T-helper 17 cell (primary cell): Measurements from ENCODE around the gene BCAR3. TPM values are rescaled to one million over a fixed set of nuclear protein-coding genes. Genes with fewer than 3 reads are reported as not detected.

Source experiments
- ATAC-seq: fragments of 150-1000 bp; cut with Tn5 transposase; 2 replicates; pipeline ENCODE4 v1.10.0; 2021; ENCODE audit warnings: mild to moderate bottlenecking, moderate library complexity
- DNase-seq, 3 donors: peaks; one replicate each; pipeline versions ENCODE4 v3.0.0 to v3.0.0-alpha.2; 2020 to 2021
- H3K9me3 ChIP-seq: one replicate; pipeline ENCODE4 v1.7.0; 2013; ENCODE audit warnings: low read length, mild to moderate bottlenecking; ENCODE audit not compliant: control insufficient read depth, poor library complexity, severe bottlenecking
- H3K27ac Mint-ChIP-seq: one replicate; pipeline ENCODE4 v1.8.0; 2022; ENCODE audit warnings: mild to moderate bottlenecking, moderate library complexity, mixed read lengths
- H3K27me3 Mint-ChIP-seq: one replicate; pipeline ENCODE4 v1.8.0; 2022; ENCODE audit warnings: mixed read lengths
- H3K36me3 Mint-ChIP-seq: one replicate; pipeline ENCODE4 v1.8.0; 2022; ENCODE audit warnings: low read depth, mixed read lengths
- H3K4me1 Mint-ChIP-seq: one replicate; pipeline ENCODE4 v1.8.0; 2022; ENCODE audit warnings: mild to moderate bottlenecking, mixed read lengths
- H3K4me3 Mint-ChIP-seq: one replicate; pipeline ENCODE4 v1.8.0; 2022; ENCODE audit warnings: mild to moderate bottlenecking, moderate library complexity, mixed read lengths
- total RNA-seq, 4 donors: library from RNA in 2 of 4; stranded (reverse) in 2 of 4; gene quantifications; one replicate each; pipeline ENCODE4 v1.2.3 and lab custom pipeline; 2022 to 2026

Gene BCAR3
- total RNA-seq, 2 donors from 2014 or later, result 0.87 to 1.0 TPM

- Mint-ChIP-seq H3K36me3 (no peaks in the 10 kb centered on the region), H3K4me1 (no peaks in the 10 kb centered on the region), H3K27me3 (no peaks in the 10 kb centered on the region), H3K27ac (no peak overlapping the region), H3K4me3 (no peak overlapping the region)
- no peaks in the 10 kb centered on the region for H3K9me3 ChIP-seq
- no peak for DNase-seq
- ATAC-seq, result no peak
Observed at GRCh38 chr1:93578911-93579825, 102.5 kb downstream of the BCAR3 start.

- no peak overlapping the region for H3K27ac Mint-ChIP-seq
- ATAC-seq (no peak), DNase-seq (no peak)
- H3K27me3 Mint-ChIP-seq, result no peaks in the 10 kb centered on the region
- H3K4me1 Mint-ChIP-seq, result no peaks in the 10 kb centered on the region
- H3K9me3 ChIP-seq, result no peaks in the 10 kb centered on the region
- H3K4me3 Mint-ChIP-seq, result no peak overlapping the region
- no peaks in the 10 kb centered on the region for H3K36me3 Mint-ChIP-seq
Observed at GRCh38 chr1:93578433-93578830, 103.2 kb downstream of the BCAR3 start.

- H3K27ac Mint-ChIP-seq, result no peak overlapping the region
- DNase-seq, result no peak
- no peak for ATAC-seq
- H3K27me3 Mint-ChIP-seq, result no peaks in the 10 kb centered on the region
- no peak overlapping the region for H3K4me3 Mint-ChIP-seq
- H3K9me3 ChIP-seq, result no peaks in the 10 kb centered on the region
- H3K36me3 Mint-ChIP-seq, result no peaks in the 10 kb centered on the region
- no peaks in the 10 kb centered on the region for H3K4me1 Mint-ChIP-seq
Observed at GRCh38 chr1:93577536-93578432, 103.9 kb downstream of the BCAR3 start.

GRCh38 chr1:93576746-93577145, 104.9 kb downstream of the BCAR3 start:
- H3K4me1 Mint-ChIP-seq, result peaks cover 2% of the 10 kb centered on the region
- no peak overlapping the region for H3K27ac Mint-ChIP-seq
- ATAC-seq (no peak), DNase-seq (no peak)
- H3K9me3 ChIP-seq, result no peaks in the 10 kb centered on the region
- no peaks in the 10 kb centered on the region for H3K27me3 Mint-ChIP-seq
- no peak overlapping the region for H3K4me3 Mint-ChIP-seq
- no peaks in the 10 kb centered on the region for H3K36me3 Mint-ChIP-seq

- H3K27me3 Mint-ChIP-seq, result no peaks in the 10 kb centered on the region
- ATAC-seq (no peak), DNase-seq (no peak)
- no peaks in the 10 kb centered on the region for H3K36me3 Mint-ChIP-seq
- H3K27ac Mint-ChIP-seq, result no peak overlapping the region
- H3K4me1 Mint-ChIP-seq, result peaks cover 2% of the 10 kb centered on the region
- no peaks in the 10 kb centered on the region for H3K9me3 ChIP-seq
- H3K4me3 Mint-ChIP-seq, result no peak overlapping the region
Observed at GRCh38 chr1:93576346-93576745, 105.3 kb downstream of the BCAR3 start.

- Mint-ChIP-seq H3K27me3 (no peaks in the 10 kb centered on the region), H3K4me1 (peaks cover 2% of the 10 kb centered on the region), H3K4me3 (no peak overlapping the region), H3K36me3 (no peaks in the 10 kb centered on the region), H3K27ac (no peak overlapping the region)
- H3K9me3 ChIP-seq, result no peaks in the 10 kb centered on the region
- no peak for ATAC-seq
- DNase-seq, result no peak
Observed at GRCh38 chr1:93575621-93576284, 105.9 kb downstream of the BCAR3 start.

GRCh38 chr1:93574991-93575390, 106.6 kb downstream of the BCAR3 start:
- Mint-ChIP-seq H3K4me3 (no peak overlapping the region), H3K27me3 (no peaks in the 10 kb centered on the region), H3K4me1 (peaks cover 2% of the 10 kb centered on the region), H3K27ac (no peak overlapping the region), H3K36me3 (no peaks in the 10 kb centered on the region)
- ATAC-seq, result no peak
- H3K9me3 ChIP-seq, result no peaks in the 10 kb centered on the region
- DNase-seq, result no peak

GRCh38 chr1:93574511-93574910, 107.1 kb downstream of the BCAR3 start:
- Mint-ChIP-seq H3K27ac (no peak overlapping the region), H3K27me3 (no peaks in the 10 kb centered on the region), H3K4me1 (peaks cover 2% of the 10 kb centered on the region), H3K4me3 (no peak overlapping the region), H3K36me3 (no peaks in the 10 kb centered on the region)
- DNase-seq (no peak), ATAC-seq (no peak)
- no peaks in the 10 kb centered on the region for H3K9me3 ChIP-seq

- no peak overlapping the region for H3K27ac Mint-ChIP-seq
- DNase-seq (no peak), ATAC-seq (no peak)
- H3K27me3 Mint-ChIP-seq, result no peaks in the 10 kb centered on the region
- no peaks in the 10 kb centered on the region for H3K9me3 ChIP-seq
- H3K4me3 Mint-ChIP-seq, result no peak overlapping the region
- H3K4me1 Mint-ChIP-seq, result peaks cover 2% of the 10 kb centered on the region
- no peaks in the 10 kb centered on the region for H3K36me3 Mint-ChIP-seq
Observed at GRCh38 chr1:93573940-93574469, 107.6 kb downstream of the BCAR3 start.

GRCh38 chr1:93571623-93572310, 109.9 kb downstream of the BCAR3 start:
- Mint-ChIP-seq H3K27me3 (no peaks in the 10 kb centered on the region), H3K4me1 (peaks cover 2% of the 10 kb centered on the region), H3K27ac (no peak overlapping the region), H3K36me3 (no peaks in the 10 kb centered on the region), H3K4me3 (no peak overlapping the region)
- ATAC-seq (no peak), DNase-seq (no peak)
- H3K9me3 ChIP-seq, result no peaks in the 10 kb centered on the region

GRCh38 chr1:93569489-93569888, 112.1 kb downstream of the BCAR3 start:
- no peak overlapping the region for H3K4me3 Mint-ChIP-seq
- no peak for ATAC-seq
- no peaks in the 10 kb centered on the region for H3K27me3 Mint-ChIP-seq
- no peak for DNase-seq
- H3K36me3 Mint-ChIP-seq, result no peaks in the 10 kb centered on the region
- no peaks in the 10 kb centered on the region for H3K9me3 ChIP-seq
- peaks cover 2% of the 10 kb centered on the region for H3K4me1 Mint-ChIP-seq
- H3K27ac Mint-ChIP-seq, result no peak overlapping the region

- H3K9me3 ChIP-seq, result no peaks in the 10 kb centered on the region
- no peak for ATAC-seq
- DNase-seq, result no peak
- no peak overlapping the region for H3K4me3 Mint-ChIP-seq
- H3K27ac Mint-ChIP-seq, result no peak overlapping the region
- H3K27me3 Mint-ChIP-seq, result no peaks in the 10 kb centered on the region
- H3K4me1 Mint-ChIP-seq, result peaks cover 2% of the 10 kb centered on the region
- no peaks in the 10 kb centered on the region for H3K36me3 Mint-ChIP-seq
Observed at GRCh38 chr1:93567255-93567918, 114.2 kb downstream of the BCAR3 start.
